ENCODE measurements around the gene EPB41L4A.
"Not testable (repeated sequence)": the region's sequence is repeated elsewhere in the genome, so short reads cannot be mapped to it uniquely, and the experiment has no call there.

Gene EPB41L4A

DNA sequence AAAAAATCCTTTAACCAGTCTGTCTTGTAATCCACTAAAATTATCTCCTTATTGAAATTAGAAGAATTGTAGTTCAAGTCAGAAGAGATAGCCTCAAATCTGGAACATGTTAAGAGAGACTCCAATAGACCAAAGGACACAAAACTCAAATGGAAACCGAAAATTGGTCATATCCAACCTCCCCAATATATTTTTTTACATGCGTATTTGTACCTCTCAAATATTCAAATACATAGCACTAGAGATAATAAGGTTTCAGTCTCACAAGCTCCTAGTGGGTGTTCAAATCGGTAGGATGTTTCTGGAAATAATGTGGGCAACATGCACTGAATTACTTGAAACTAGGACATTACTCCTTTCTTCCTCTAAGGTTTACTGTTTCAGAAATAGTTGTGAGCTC, 33.5 kb downstream of the EPB41L4A start:
- Mint-ChIP-seq H3K4me1 (ENCODE audit: low read depth) (no peaks in the 10 kb centered on the region), H3K27ac (no peak overlapping the region), H3K36me3 (ENCODE audit: low read depth) (no peaks in the 10 kb centered on the region), H3K4me3 (no peak overlapping the region), H3K27me3 (ENCODE audit: low read depth) (no peaks in the 10 kb centered on the region), H3K9me3 (no peaks in the 10 kb centered on the region)

DNA sequence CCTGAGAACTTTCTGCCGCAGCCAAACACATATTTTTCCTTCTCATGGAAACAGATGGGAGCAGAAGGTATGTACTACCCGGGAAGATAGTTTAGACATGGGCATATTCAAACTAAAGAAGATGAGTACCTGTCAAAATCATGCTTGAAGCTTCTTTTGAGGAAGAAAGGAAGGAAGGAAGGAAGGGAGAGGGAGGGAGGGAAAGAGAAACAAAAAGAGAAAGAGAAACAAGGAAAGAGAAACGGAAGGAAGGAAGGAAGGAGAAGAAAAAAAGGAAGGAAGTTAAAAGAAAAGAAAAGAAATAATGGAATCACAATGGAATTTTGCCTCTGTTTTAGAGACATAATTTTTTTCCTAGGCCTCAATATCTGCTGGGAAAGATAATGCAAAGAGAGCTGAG, 34.6 kb downstream of the EPB41L4A start:
- H3K4me3 Mint-ChIP-seq: no peak overlapping the region
- H3K9me3 Mint-ChIP-seq: no peaks in the 10 kb centered on the region
- H3K27ac Mint-ChIP-seq: no peak overlapping the region

DNA sequence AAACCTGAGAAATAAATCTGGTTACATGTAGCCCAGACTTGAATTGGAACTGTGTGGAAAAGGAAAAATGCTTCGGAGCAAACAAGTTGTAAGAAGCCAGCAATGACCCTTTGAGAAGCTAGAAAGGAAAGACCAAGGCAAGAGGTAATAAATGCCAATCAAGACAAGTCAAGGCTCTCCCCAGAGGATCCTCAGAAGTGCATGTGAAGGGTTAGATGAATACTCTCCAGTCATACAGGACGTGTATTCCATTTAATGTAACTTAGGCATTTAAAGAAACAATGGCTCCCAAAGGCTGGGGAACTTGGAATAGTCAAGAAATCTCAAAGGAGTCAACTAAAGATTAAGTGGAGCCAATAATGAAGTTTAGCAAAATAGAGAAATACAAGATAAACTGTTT, 36.2 kb downstream of the EPB41L4A start:
- H3K4me3 Mint-ChIP-seq: no peak overlapping the region
- H3K27ac Mint-ChIP-seq: no peak overlapping the region
- no peaks in the 10 kb centered on the region for H3K27me3 Mint-ChIP-seq (ENCODE audit: low read depth)
- H3K9me3 Mint-ChIP-seq: no peaks in the 10 kb centered on the region
- no peaks in the 10 kb centered on the region for H3K4me1 Mint-ChIP-seq (ENCODE audit: low read depth)
- H3K36me3 Mint-ChIP-seq (ENCODE audit: low read depth): no peaks in the 10 kb centered on the region

More for the DNA sequence above, 34.6 kb downstream of the EPB41L4A start:
- H3K4me1 Mint-ChIP-seq (ENCODE audit: low read depth): no peaks in the 10 kb centered on the region
- H3K27me3 Mint-ChIP-seq (ENCODE audit: low read depth): no peaks in the 10 kb centered on the region
- no peaks in the 10 kb centered on the region for H3K36me3 Mint-ChIP-seq (ENCODE audit: low read depth)

DNA sequence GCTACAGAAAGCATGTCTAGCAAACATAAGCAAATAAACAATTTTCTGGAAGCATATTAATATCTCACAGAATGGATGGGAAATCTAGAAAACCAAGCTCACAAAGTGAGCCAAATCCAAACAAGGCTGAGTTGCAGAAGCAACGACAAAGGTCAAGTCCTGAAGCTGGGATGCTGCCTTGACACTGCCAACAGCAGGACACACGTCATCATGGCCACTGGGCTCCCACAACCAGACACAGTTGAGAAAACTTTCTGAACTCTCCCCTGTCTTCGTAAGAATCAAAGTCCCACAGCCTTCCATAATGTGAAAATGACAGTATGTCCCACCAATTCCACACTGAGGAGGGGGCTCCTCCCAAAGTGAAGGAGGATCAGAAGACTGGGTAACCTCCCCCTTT, 37.6 kb downstream of the EPB41L4A start:
- Mint-ChIP-seq H3K4me3 (no peak overlapping the region), H3K27ac (no peak overlapping the region), H3K4me1 (ENCODE audit: low read depth) (no peaks in the 10 kb centered on the region), H3K27me3 (ENCODE audit: low read depth) (no peaks in the 10 kb centered on the region), H3K9me3 (no peaks in the 10 kb centered on the region), H3K36me3 (ENCODE audit: low read depth) (no peaks in the 10 kb centered on the region)

DNA sequence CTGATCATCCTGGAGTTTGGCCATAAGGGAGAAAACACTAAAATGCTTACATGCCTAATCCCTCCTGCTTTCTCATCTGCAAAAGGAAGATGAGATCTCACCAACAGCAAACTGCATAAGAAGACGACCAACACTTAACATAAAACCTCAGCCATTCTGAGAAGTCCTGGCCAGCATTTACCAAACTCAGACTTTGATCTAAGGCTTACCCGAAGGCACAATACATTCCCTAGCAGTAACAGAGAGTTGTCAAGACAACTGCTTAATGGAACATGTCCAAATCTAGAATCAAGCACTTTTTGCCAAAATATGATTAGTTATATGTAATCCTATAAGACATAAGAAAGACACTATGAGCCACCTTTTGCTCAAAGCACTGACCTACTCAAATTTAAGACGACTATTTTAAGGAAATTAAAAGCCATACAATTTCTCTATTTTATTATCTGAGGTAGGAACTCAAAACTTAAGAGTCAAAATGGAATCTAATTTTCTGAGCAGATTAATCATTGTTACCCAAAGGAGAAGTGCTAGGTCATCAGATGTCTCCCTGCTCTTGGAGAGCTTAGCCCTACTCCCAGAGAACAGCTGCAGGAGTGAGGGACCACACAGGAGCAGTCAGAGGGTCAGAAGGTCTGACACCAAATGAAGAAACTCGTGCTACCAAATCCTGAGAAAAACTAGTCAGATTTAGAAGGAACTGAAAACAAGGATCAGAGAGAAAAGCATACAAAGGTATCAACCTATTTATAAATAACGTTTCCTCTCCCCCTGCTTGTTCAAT, 39.3 kb downstream of the EPB41L4A start:
- no peaks in the 10 kb centered on the region for H3K36me3 Mint-ChIP-seq (ENCODE audit: low read depth)
- no peak overlapping the region for H3K27ac Mint-ChIP-seq
- no peaks in the 10 kb centered on the region for H3K27me3 Mint-ChIP-seq (ENCODE audit: low read depth)
- no peaks in the 10 kb centered on the region for H3K4me1 Mint-ChIP-seq (ENCODE audit: low read depth)
- no peak overlapping the region for H3K4me3 Mint-ChIP-seq
- H3K9me3 Mint-ChIP-seq: no peaks in the 10 kb centered on the region

DNA sequence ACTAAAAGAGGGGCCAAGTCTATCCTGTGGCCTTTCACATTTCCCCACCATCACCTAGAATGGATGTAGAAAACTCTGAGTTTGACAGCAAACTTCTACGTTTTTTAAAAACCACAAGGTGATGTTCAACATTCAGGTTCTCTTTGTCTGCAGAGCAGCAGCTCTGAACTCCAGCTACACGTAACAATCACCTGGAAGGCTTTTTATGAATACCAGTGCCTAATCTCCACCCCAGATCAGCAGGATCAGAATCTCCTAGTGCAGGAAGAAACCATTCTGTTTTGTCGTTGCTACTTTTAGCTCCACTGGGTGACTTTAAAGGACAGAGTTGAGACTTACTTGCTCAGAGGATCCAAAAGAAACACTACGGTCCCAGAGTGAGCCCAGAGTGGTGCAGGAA, 44.3 kb downstream of the EPB41L4A start:
- Mint-ChIP-seq H3K4me1 (ENCODE audit: low read depth) (no peaks in the 10 kb centered on the region), H3K27me3 (ENCODE audit: low read depth) (no peaks in the 10 kb centered on the region), H3K36me3 (ENCODE audit: low read depth) (no peaks in the 10 kb centered on the region), H3K27ac (no peak overlapping the region), H3K9me3 (no peaks in the 10 kb centered on the region), H3K4me3 (no peak overlapping the region)

DNA sequence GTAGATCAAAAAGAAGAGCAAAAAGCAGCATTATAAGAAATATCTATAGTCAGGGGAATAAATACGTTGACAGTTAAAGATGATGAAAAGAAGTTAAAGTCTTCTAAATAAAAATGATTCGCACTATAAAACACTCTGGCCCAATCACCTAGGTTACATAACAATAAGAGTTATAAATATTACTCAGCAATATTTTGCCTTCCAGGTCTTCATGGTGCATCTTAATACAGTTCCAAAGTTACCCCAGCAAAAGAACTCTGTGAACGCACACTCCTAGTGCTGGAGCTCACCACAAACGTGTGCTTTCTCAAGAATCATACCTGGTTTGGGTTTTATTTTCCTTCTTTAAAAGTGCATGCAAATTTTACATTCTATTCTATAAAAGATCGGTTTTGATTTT, 44.7 kb downstream of the EPB41L4A start:
- H3K27ac Mint-ChIP-seq: no peak overlapping the region
- H3K9me3 Mint-ChIP-seq: no peaks in the 10 kb centered on the region
- H3K4me3 Mint-ChIP-seq: no peak overlapping the region
- H3K4me1 Mint-ChIP-seq (ENCODE audit: low read depth): no peaks in the 10 kb centered on the region
- no peaks in the 10 kb centered on the region for H3K36me3 Mint-ChIP-seq (ENCODE audit: low read depth)
- H3K27me3 Mint-ChIP-seq (ENCODE audit: low read depth): no peaks in the 10 kb centered on the region

- H3K27ac Mint-ChIP-seq: no peak overlapping the region
- no peaks in the 10 kb centered on the region for H3K36me3 Mint-ChIP-seq (ENCODE audit: low read depth)
- no peaks in the 10 kb centered on the region for H3K9me3 Mint-ChIP-seq
- no peaks in the 10 kb centered on the region for H3K4me1 Mint-ChIP-seq (ENCODE audit: low read depth)
- no peaks in the 10 kb centered on the region for H3K27me3 Mint-ChIP-seq (ENCODE audit: low read depth)
- H3K4me3 Mint-ChIP-seq: no peak overlapping the region
Observed at GRCh38 chr5:112373885-112374284, 45.2 kb downstream of the EPB41L4A start.

DNA sequence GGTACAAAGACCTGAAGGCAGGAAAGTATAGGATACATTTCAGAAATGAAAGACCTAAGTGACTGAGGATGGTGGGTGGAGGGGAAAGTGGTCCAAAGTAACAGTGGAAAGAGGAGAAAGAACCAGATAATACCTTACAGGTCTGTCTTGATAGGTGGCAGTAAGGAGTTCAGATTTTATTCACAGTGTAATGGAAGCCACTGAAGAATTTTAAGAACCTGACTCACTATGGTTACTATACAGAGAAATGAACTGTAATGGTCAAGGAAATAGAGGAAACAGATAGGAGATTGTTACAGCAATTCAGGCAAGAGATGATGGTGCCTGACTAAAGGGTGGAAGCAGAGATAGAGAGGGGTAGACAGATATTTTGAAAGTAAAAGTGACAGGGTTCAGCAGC, 46.5 kb downstream of the EPB41L4A start:
- Mint-ChIP-seq H3K27ac (no peak overlapping the region), H3K4me3 (no peak overlapping the region), H3K27me3 (ENCODE audit: low read depth) (no peaks in the 10 kb centered on the region)

DNA sequence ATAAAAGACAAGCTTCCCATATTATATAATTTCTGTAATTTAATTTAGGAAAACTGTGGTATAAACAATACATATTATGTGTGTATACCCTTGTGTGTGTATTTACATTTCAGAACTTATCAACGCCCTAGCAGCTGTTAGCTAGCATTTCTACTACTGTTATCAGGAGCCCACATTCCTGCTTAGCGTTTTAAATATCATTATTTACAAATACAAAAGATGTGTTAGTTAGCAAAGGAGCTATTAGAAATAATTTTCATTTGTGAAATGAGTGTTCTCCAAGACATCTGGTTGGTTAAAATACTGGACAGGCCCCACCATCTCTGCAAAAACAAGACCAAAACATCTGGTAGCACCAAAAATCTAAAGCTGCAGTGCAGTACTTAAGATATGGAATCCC, 48.0 kb downstream of the EPB41L4A start:
- Mint-ChIP-seq H3K27ac (no peak overlapping the region), H3K4me3 (no peak overlapping the region), H3K27me3 (ENCODE audit: low read depth) (no peaks in the 10 kb centered on the region), H3K4me1 (ENCODE audit: low read depth) (no peaks in the 10 kb centered on the region), H3K9me3 (no peaks in the 10 kb centered on the region), H3K36me3 (ENCODE audit: low read depth) (no peaks in the 10 kb centered on the region)

More for the DNA sequence above, 46.5 kb downstream of the EPB41L4A start:
- Mint-ChIP-seq H3K4me1 (ENCODE audit: low read depth) (no peaks in the 10 kb centered on the region), H3K9me3 (no peaks in the 10 kb centered on the region), H3K36me3 (ENCODE audit: low read depth) (no peaks in the 10 kb centered on the region)

GRCh38 chr5:112367400-112367799, 51.7 kb downstream of the EPB41L4A start:
- no peak overlapping the region for H3K4me3 Mint-ChIP-seq
- no peaks in the 10 kb centered on the region for H3K4me1 Mint-ChIP-seq (ENCODE audit: low read depth)
- H3K27me3 Mint-ChIP-seq (ENCODE audit: low read depth): no peaks in the 10 kb centered on the region
- H3K36me3 Mint-ChIP-seq (ENCODE audit: low read depth): no peaks in the 10 kb centered on the region
- H3K27ac Mint-ChIP-seq: no peak overlapping the region
- H3K9me3 Mint-ChIP-seq: no peaks in the 10 kb centered on the region

GRCh38 chr5:112366987-112367386, 52.1 kb downstream of the EPB41L4A start:
- no peaks in the 10 kb centered on the region for H3K9me3 Mint-ChIP-seq
- no peak overlapping the region for H3K4me3 Mint-ChIP-seq
- H3K27ac Mint-ChIP-seq: no peak overlapping the region
- H3K36me3 Mint-ChIP-seq (ENCODE audit: low read depth): no peaks in the 10 kb centered on the region
- no peaks in the 10 kb centered on the region for H3K27me3 Mint-ChIP-seq (ENCODE audit: low read depth)
- no peaks in the 10 kb centered on the region for H3K4me1 Mint-ChIP-seq (ENCODE audit: low read depth)

- H3K27ac Mint-ChIP-seq; H3K9me3 Mint-ChIP-seq; H3K27me3 Mint-ChIP-seq (ENCODE audit: low read depth); H3K4me3 Mint-ChIP-seq; H3K36me3 Mint-ChIP-seq (ENCODE audit: low read depth); H3K4me1 Mint-ChIP-seq (ENCODE audit: low read depth): not testable (repeated sequence)
Observed at GRCh38 chr5:112360740-112361139, 58.3 kb downstream of the EPB41L4A start.

DNA sequence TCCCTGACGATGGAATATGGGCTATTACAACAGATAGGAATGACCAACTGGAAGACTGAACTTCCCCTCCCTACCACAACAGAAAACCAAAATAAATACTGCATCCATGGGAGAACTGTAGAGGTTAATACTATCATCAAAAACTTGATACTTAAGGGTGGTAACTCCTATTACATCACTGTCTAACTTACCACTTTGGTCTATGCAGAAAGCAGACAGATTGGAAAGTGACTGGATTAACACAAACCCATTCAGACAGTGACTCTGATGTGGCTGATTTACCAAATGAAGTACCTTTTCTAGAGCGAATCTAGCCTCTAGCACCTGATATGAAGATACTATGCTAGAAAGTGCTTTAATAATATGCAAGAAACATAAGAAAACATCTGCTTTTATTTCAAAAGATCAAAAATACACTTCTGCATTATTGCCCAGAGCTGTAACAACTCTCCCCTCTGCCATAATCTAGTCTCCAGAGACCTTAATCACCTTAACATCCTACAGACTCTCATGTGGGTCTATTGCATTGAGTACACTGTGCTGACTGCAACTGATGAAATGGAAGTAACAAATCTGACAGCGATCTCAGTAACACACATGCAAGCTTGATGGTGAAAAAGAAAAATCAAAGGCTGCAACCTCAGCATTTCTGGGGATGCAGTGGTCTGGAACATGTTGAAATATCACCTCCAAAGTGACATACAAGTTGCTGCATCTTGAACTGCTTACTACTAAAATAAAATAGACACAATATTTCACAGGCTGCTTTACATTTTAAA, 62.7 kb downstream of the EPB41L4A start:
- Mint-ChIP-seq H3K36me3 (ENCODE audit: low read depth) (no peaks in the 10 kb centered on the region), H3K4me3 (no peak overlapping the region), H3K4me1 (ENCODE audit: low read depth) (no peaks in the 10 kb centered on the region), H3K27ac (no peak overlapping the region), H3K9me3 (no peaks in the 10 kb centered on the region), H3K27me3 (ENCODE audit: low read depth) (peaks cover 3% of the 10 kb centered on the region)

GRCh38 chr5:112355058-112355685, 63.9 kb downstream of the EPB41L4A start:
- no peaks in the 10 kb centered on the region for H3K36me3 Mint-ChIP-seq (ENCODE audit: low read depth)
- no peak overlapping the region for H3K27ac Mint-ChIP-seq
- H3K4me1 Mint-ChIP-seq (ENCODE audit: low read depth): no peaks in the 10 kb centered on the region
- H3K4me3 Mint-ChIP-seq: no peak overlapping the region
- no peaks in the 10 kb centered on the region for H3K9me3 Mint-ChIP-seq
- H3K27me3 Mint-ChIP-seq (ENCODE audit: low read depth): peaks cover 3% of the 10 kb centered on the region

Data from T-helper 1 cell treated with Interleukin-12 subunit alpha and Interleukin-12 subunit beta and Interleukin-4 antibody, amounts not matched to agents 30 μg/mL and 1 μg/mL, for 36 hours (primary cell).